SHP77 treated with DMSO at 0.1 percent for 48 hours (cell line): ENCODE measurements around the gene GALNT2.

ENCODE experiments used
- DNase-seq: peaks from one replicate; lab custom pipeline; 2025; lab: John Stamatoyannopoulos, UW

GALNT2 gene

DNA sequence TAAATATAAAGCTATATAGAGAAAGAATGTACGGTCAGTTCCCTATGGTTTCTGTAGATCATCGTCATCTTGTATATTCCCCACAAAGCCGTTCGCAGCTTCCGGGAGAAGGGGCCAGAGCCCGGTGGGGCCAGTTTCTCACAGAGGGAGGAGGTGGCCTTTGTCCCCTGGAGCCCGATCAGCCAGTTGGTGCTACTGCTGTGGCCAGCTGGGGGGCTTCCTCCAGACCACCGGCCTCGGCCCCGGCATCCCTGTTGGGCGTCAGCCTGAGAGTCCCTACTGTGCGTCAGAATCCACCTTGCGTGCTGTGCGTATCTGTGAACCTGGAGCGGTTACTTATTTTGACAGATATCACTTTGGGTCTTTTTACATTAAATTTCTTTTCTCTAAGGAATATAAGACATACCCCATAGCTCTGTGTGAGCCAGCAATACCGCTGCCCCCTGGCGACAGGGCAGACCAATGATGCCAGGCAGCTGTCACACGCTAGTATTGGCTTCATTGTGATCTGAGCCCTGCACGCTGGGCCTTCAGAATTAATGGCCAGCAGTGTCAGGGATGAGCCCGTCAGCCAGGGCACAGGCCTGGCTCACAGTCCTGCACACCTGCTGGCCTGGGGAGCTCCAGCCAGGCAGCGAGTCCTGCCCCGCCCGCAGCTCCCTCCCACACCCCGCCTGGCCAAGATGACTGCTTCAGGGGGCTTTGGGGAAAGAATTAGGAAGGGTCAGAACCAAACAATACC, 213.2 kb downstream of the GALNT2 start:
- no peak for DNase-seq

DNA sequence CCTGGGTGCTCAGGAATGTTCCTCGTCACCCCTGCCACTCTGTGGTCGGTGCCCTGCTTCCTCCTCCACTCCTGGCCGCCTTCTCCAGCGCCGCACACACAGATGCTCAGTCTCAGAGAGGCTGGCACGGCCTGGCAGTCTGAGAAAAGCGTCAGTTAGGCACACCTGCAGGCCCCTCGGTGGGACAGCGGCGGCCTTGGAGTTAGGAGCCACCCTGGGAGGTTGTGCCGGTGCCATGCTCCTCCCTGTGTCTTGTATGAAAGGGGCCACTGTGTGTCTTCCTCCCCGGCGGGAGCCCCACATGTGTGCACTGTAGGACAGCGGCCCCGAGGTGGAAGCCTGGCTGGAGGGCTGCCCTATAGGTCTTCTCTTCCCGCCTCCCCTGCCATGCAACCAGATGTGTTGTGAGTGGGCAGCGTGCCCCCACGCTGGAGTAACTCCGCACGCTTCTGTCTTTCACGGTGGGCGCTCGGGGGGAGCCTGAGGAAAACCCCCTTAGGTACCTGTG, 213.9 kb downstream of the GALNT2 start:
- DNase-seq = no peak

DNA sequence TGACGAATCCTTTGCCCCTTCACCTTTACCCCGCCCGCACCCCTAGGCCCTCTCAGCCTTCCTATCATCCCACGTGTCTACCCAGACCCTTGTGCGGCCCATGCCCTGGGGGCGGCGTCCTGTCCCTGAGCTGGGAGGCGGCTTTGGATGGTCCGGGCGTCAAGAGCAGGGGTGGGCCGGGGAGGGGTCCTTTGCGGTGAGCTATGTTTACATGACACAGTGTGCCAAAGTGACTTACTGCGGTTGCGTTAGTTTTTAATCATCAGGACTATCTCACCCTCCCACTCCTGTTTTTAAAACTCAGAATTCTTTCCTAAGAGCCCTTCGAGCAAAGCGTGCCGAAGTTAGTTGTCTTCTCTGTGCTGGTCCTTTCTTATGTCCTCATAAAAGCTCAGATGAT, 214.5 kb downstream of the GALNT2 start:
- no peak for DNase-seq

- peak; percentile 41 for DNase-seq
Measured at GRCh38 chr1:230282157-230282556, 215.1 kb downstream of the GALNT2 start.

- DNase-seq = no peak
Measured at GRCh38 chr1:230283678-230284077, 216.6 kb downstream of the GALNT2 start.

DNA sequence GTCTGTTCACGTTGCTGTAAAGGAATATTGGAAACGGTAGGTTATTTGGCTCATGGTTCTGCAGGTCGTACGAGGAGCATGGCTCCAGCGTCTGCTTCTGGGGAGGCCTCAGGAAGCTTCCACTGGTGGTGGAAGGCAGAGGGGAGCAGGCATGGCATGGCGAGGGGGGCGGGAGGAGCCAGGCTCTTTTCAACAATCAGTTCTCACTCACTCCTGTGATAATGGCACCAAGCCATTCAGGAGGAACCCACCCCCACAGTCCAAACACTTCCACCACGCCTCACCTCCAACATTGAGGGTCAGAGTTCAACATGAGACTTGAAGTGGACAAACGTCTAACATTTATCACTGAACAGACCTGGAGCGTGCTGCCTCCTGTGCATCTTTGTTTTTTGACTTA, 217.9 kb downstream of the GALNT2 start:
- DNase-seq = no peak

DNA sequence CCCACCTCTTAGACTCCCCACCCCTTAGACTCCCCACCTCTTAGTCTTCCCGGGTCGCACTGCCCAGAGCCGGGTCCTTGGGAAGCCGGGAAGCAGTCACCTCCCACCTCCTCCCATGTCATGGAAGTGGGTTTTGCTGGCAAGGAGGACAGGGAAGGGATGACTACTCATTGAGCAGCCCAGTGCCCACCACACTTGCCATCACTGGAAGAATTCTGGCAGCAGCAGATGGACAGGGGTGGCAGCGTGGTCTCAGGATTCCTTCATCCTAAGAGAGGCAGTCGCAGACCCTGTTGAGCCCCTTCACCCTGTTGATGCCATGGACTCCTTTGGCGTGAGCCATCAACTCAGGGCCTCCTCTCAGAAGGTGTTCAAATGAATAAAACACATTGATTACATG, 218.3 kb downstream of the GALNT2 start:
- no peak for DNase-seq

DNA sequence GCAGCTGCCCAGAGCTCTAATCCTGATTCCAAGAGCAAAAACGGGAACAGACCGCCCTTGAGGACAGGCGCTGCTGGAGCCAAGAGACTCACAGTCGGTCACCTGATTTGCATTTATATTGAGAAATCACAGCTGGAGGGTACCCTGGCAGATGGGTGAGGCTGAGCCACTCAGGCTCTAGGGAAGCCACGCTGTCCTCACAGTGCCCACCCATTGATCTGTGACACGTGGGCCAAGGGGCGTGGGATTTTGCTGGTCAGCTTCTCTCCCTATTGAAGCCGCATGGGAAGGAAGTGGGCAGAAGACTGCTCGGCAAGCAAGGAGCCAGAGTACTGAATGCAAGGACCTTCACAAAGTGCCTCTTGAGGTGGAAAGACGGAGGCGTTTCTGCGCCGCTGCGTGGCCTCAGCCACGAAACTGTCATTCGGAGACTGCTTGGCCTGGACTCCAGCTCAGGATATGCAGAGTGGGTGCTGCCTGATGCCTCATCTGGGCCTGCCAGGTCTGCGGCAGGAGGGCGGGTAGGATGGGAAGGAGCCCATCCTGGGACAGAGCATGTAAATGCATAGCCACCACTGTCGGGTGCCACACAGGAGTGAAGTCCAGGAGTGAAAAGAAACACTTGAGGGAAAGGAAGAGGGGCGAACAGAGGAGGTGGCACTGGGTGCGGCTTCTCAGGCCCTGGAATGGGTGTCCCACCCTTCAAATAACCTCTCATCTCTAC, 219.3 kb downstream of the GALNT2 start:
- DNase-seq = no peak

GRCh38 chr1:230286890-230287269, 219.8 kb downstream of the GALNT2 start:
- DNase-seq = no peak

DNA sequence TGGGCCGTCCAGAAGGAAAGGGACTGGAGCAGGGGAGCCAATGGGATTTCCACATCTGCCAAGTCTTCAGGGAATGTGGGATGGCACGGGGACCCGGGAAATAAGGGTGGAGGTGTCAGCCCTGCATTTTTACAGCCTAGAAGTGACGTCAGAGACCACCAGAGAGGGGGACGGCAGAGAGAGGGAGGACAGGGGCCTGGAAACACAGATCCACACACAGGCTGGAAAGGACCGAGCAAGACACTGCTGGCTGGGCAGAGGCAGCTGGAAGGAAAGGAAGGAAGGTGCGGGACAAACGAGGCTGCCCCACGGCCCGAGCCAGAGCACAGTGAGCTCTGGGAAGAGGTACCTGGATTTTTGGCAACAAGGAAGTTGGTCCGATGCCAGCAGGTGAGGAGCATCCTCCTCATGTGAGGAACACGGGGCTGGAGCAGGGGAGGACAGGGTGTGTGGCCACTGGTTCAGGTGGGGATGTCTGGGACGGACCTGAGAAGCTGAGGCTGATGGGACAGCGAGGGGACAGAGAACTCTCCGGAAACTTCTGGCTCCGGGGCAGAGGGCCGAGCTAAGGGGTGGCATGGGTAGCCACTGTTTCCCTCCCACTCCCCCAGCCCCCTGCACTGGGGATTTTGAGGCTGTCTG, 220.8 kb downstream of the GALNT2 start:
- no peak for DNase-seq

- DNase-seq = no peak
Measured at GRCh38 chr1:230288641-230289349, 221.8 kb downstream of the GALNT2 start.

DNA sequence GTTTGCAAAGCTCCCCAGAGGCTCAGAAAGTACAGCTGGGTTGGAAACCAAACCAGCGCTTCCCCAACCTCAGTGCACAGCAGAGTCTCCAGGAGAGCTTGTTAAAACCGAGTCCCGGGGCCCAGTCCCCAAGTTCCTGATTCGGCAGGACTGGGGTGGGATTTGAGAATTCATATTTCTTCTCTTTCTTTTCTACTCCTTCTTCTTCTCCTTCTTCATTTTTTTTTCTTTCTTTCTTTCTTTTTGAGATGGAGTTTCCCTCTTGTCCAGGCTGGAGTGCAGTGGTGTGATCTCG, 222.3 kb downstream of the GALNT2 start:
- no peak for DNase-seq

- DNase-seq = no peak
Measured at GRCh38 chr1:230291731-230292620, 224.9 kb downstream of the GALNT2 start.

DNA sequence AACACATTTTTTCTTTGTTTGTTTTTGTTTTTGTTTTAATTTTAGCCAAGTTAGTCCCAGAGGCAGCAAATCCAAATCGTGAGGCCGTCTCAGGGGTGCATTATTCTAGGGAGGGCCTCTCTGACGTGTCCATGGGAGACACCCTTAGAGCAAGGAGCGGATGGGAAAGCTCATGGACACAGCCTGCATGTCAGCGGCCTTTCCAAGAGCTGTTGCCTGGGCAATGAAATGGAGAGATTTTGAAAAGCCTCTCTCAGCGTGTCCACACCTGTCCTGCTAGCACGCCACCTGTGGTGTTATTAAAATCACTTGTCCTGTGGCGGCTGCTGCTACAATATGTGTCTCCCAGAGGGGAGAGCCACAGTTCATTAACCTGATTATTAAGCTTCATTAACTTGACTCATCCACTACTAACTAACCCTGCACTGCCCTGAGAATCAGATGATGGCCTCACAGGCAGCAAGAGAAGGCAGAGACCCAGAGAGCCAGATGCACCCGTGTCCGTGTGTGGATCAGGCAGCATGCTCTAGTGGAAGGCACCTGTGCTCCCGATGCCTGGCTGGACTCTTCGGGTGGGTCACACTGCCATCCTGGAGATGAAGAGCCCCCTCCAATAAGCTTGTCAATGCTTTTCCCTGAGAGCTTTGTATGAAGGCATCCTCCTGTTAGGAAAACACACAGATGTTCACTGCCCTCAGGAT, 225.8 kb downstream of the GALNT2 start:
- peak; percentile 31 for DNase-seq

GRCh38 chr1:230293390-230293700, 226.3 kb downstream of the GALNT2 start:
- DNase-seq = no peak

DNA sequence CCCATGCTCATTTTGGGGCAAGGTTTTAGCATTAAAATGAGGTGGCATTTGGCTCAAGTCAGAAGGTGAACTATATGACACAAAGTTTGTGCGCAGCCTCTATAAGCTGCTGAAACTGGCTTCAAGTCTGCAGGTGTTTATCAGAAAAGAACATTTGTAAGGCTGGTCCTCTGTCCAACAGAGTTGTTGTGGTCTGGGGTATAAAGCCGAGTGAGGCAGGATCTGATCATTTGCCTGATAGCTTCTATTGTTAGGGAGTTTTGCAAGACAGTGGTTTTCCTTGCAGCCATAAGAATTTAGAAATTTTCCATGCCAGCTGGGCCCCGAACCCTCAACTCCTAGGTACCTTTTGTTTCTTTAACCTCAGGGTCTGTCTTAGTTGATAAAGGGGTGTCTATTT, 228.3 kb downstream of the GALNT2 start:
- DNase-seq = no peak

- no peak for DNase-seq
Measured at GRCh38 chr1:230299191-230300006, 232.4 kb downstream of the GALNT2 start.

DNA sequence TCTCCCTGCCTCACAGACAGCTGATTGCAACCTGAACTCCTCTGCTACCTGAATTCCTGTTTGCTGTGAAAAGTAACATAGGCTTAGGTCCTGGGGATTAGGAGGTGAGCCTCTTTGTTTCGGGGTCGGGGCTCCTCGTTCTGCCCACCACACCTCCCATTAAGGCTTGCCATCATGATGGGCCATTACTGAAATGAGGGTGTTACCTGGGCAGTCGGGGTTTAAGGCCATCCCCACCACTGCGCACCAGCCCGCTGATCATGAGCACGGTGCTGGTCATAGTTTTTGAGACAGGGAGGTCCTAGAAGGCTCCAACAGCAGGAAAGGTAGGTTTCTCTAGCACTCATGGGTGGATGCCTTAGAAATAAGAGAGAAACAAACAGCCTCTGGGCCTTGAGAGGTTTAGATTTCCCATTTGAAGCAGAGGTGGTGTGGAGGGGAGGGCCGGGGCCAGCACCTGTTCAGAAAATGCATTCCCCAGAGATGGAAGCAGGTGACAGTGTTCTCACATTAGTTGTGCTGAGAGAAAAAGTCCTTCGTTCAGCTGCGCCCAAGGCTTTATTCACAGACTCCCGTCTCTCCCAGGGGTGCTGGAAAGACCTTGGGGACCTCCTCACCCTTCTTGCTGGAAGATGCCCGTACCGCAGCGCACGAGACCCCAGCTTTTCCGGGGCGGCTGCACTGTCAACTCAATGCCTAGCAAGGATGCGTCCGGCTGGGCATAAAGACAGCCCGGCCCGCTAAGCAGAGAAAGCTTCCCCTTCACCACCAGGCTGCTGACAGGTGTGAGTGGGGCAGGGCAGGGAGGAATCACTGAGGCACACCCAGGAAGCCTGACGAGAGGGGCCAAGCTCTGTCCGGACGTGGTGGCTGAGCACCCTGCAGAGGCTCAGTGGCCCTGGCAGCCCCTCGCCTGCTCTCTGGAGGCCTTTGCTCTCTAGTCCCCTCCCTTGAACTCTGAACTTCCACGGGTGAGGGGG, 233.6 kb downstream of the GALNT2 start:
- no peak for DNase-seq

GRCh38 chr1:230301322-230301721, 234.3 kb downstream of the GALNT2 start:
- no peak for DNase-seq
